ENCODE data around the gene PAF1.

The PAF1 gene

GRCh38 chr19:39416152-39417120, 25.5 kb upstream of the PAF1 start:
- DNase-seq, result no peak

- no peak for DNase-seq
Measured at GRCh38 chr19:39415111-39416046, 24.5 kb upstream of the PAF1 start.

GRCh38 chr19:39413911-39414608, 23.2 kb upstream of the PAF1 start:
- DNase-seq, result peak; percentile 82

GRCh38 chr19:39413272-39413910, 22.5 kb upstream of the PAF1 start:
- DNase-seq, result peak; percentile 70

- DNase-seq, result no peak
Measured at GRCh38 chr19:39412867-39413271, 22.0 kb upstream of the PAF1 start.

- peak; percentile 99 for DNase-seq
Measured at GRCh38 chr19:39412100-39412866, 21.4 kb upstream of the PAF1 start, which contains the start of gene PLEKHG2. Gene PLEKHG2 (plus strand): TSS chr19:39412669. CDS start chr19:39414087, 1,418 bp downstream.

GRCh38 chr19:39411832-39412099, 20.9 kb upstream of the PAF1 start:
- peak; percentile 90 for DNase-seq

GRCh38 chr19:39411081-39411831, 20.4 kb upstream of the PAF1 start:
- DNase-seq, result no peak

- no peak for DNase-seq
Measured at GRCh38 chr19:39410831-39411080, 19.9 kb upstream of the PAF1 start.

- peak; percentile 79 for DNase-seq
Measured at GRCh38 chr19:39410017-39410830, 19.3 kb upstream of the PAF1 start.

- DNase-seq, result peak; percentile 94
Measured at GRCh38 chr19:39409208-39410016, 18.5 kb upstream of the PAF1 start.

- DNase-seq, result no peak
Measured at GRCh38 chr19:39408392-39409207, 17.7 kb upstream of the PAF1 start.

GRCh38 chr19:39407660-39408391, 16.9 kb upstream of the PAF1 start:
- peak; percentile 68 for DNase-seq

- no peak for DNase-seq
Measured at GRCh38 chr19:39407410-39407659, 16.4 kb upstream of the PAF1 start.

GRCh38 chr19:39406656-39407409, 15.9 kb upstream of the PAF1 start, which contains the start of gene ZFP36:
Gene ZFP36 (plus strand): TSS chr19:39406847. CDS start chr19:39406905, 58 bp downstream.
- peak; percentile 93 for DNase-seq

- DNase-seq, result no peak
Measured at GRCh38 chr19:39405958-39406655, 15.2 kb upstream of the PAF1 start.

Measured in islet precursor cell (in vitro differentiated cells).